GM12801 (cell line): ENCODE results near the gene MREG.

ENCODE experiments used
- TF ChIP-seq, protein P1 (sequence below): IDR thresholded peaks from one replicate; pipeline ENCODE4 v1.5.1; 2011; ENCODE audit warnings: control low read depth; ENCODE audit not compliant: insufficient read length; ENCODE audit errors: extremely low read depth

Gene MREG

DNA sequence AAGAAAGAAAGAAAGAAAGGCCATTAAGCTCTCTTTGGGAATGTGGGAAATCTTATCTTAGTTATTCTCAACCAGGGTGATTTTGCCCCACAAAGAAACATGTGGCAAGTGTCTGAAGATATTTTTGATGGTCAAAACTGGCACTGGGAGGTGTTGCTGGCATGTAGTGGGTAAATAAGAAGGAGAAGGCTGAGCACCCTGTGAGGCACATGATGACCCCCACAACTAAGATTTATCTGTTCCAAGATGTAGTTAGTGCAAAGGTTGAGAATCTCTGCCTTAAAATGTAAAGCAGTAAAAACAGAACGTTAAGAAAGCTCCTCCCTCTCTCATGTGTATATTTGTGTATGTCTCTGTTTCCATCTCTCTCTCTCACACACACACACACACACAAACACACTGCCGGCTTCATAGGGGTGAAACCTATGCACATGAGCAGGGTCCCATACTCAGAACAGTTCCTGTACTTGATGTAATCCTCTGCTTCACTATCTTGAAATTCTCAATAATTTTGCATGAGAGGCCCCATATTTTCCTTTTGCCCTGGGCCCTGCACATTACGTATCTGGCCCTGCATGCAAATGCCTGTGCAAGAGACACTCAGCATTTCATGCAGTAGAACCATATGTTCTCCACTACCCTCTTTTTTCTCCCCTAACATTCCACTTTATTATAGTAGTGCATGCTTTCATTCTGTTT, 94.3 kb downstream of the MREG start:
- TF ChIP-seq, protein P1, sequence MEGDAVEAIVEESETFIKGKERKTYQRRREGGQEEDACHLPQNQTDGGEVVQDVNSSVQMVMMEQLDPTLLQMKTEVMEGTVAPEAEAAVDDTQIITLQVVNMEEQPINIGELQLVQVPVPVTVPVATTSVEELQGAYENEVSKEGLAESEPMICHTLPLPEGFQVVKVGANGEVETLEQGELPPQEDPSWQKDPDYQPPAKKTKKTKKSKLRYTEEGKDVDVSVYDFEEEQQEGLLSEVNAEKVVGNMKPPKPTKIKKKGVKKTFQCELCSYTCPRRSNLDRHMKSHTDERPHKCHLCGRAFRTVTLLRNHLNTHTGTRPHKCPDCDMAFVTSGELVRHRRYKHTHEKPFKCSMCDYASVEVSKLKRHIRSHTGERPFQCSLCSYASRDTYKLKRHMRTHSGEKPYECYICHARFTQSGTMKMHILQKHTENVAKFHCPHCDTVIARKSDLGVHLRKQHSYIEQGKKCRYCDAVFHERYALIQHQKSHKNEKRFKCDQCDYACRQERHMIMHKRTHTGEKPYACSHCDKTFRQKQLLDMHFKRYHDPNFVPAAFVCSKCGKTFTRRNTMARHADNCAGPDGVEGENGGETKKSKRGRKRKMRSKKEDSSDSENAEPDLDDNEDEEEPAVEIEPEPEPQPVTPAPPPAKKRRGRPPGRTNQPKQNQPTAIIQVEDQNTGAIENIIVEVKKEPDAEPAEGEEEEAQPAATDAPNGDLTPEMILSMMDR, result no peak

DNA sequence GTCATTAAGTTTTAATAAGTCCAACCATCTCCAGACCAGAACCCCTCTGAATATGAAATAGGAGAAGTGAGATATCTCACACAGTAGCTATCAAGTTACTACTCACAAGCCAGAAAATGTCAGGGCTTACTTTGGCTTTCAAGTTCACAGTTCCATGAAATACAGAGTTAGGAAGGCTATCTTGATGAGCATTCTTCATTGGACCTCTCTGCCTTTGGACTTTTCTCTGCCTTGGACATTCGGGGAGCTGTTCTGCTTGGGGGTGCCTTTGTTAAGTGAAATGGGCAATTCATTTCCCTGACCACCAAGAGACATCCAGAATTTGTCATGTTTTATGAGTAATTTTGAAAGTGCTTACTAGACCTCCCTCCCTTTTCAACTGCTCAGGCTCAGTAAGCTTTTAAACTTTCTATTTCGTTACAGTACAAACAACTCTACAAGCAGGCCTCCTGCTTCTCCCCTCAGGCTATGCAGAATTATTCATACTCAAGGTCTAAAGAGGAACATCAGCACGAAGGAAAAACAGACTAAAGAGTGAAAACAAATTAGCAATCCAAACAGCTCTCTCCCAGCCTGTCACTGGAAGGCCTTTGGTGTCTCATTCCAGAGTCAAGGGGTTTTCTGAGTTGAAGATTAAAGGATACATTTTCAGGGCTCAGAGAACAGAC, 95.3 kb downstream of the MREG start:
- TF ChIP-seq, protein P1, result no peak

DNA sequence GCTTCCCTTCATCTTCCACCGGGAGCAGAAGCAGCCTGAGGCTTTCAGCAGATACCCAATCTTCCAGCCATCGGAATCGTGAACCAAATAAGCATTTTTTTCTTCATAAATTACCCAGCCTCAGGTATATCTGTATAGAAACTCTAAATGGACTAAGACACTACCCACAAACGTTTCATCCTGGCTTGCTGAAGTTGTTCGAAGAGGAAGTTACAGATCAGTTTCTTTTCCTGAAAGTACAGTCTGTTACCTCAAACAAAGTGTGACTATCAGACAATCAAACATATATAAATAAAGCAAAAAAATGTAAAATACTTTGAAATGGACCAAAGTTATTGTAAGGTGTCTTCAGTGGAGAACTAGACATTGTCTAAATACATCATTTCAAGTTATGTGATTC, 97.9 kb downstream of the MREG start:
- TF ChIP-seq, protein P1, result no peak

DNA sequence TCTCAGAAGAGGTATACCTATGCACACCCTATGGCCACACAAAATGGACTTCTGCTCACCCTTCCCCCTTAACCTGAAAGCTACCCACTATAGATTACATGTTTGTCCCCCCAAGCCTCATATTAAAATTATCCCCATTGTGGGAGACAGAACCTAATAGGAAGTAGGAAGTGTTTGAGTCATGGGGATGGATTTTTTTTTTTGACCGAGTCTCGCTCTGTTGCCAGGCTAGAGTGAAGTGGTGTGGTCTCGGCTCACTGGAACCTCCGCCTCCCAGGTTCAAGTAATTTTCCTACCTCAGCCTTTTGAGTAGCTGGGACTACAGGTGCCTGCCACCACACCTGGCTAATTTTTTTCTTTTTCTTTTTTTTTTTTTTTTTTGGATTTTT, 98.6 kb downstream of the MREG start:
- TF ChIP-seq, protein P1, result no peak

DNA sequence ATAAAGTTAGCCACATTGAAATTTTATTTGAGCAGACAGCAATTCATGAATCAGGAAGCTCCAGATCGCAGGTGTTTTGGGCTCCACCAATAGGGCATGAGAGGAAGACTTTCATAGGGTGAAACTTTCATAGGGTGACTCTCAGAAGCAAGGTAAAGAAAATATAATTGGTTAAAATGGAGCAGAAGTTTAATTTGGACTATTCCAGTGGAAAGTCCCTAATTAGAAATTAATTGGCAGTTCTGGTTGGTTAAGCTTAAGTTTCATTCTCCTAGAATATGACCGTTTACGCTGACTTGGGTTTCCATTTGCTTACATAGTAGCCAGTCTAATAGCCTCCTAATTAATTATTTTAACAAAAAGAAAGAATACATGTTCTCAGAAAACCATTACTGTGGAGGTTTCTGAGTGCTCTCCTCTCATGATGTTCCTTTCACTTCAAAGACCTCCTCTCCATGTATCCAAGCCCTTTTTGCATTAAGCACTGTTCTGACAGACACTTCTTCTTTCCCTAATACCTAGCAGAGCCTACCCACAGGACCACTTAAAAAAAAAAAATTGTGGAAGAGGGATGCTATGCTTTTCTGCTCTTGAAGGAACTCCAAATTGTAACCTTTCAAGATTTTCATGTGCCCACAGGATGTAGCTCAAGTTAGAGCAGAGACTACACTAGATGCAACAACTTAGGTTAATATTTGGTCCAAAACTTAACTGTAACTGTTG, 99.1 kb downstream of the MREG start:
- TF ChIP-seq, protein P1, result no peak

DNA sequence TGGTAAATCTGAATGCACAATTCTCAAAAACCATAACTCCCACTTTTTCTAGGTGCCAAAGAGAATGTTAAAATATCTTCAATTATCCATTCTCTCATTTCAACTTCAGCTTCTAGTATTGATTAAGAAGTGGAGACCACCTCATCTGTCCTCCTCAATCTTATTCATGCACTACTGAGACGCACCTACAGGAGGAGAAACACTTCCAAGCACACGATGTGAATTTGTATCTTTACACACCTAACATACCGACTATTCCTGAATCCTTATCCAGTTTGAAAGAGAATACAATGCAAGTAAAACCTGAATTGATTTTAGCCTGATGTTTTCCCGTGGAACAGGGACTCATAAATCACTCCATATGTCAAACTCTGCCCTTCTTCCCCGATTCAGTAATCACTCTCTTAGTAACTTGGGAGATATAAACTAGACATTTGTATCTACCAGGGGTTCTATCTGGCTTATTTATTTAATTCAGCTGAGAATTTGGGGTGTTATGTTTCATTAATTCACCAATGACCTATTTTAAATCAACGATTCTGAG, 101.0 kb downstream of the MREG start:
- TF ChIP-seq, protein P1, result no peak
